ENCODE data around the gene KLF17. TPM values are rescaled to one million over a fixed set of nuclear protein-coding genes. Genes with fewer than 3 reads are reported as not detected.

Gene KLF17
- total RNA-seq, 1 donor from 2014 or later, result not detected

- no peaks in the 10 kb centered on the region for H3K36me3 ChIP-seq (ENCODE audit: control insufficient read depth, insufficient read depth, low read length)
- DNase-seq (ENCODE audit: low read depth), result no peak
- no peak for TF ChIP-seq CTCF (IDR thresholded peaks at IDR 0.05; ENCODE audit: insufficient read depth, low read length, poor library complexity, severe bottlenecking)
- no peaks in the 10 kb centered on the region for H3K27me3 ChIP-seq (ENCODE audit: control insufficient read depth, insufficient read depth, low read length)
- H3K4me3 ChIP-seq (ENCODE audit: low read depth, low read length), result no peak overlapping the region
Observed at GRCh38 chr1:44147582-44147981, 29.0 kb downstream of the KLF17 start.

GRCh38 chr1:44151332-44151731 is 32.7 kb downstream of the KLF17 start:
- DNase-seq (ENCODE audit: low read depth), result no peak
- Histone ChIP-seq H3K4me3 (ENCODE audit: low read depth, low read length) (no peak overlapping the region), H3K27me3 (ENCODE audit: control insufficient read depth, insufficient read depth, low read length) (no peaks in the 10 kb centered on the region), H3K36me3 (ENCODE audit: control insufficient read depth, insufficient read depth, low read length) (no peaks in the 10 kb centered on the region)
- TF ChIP-seq CTCF (IDR thresholded peaks at IDR 0.05; ENCODE audit: insufficient read depth, low read length, poor library complexity, severe bottlenecking), result no peak

- no peak for DNase-seq (ENCODE audit: low read depth)
- TF ChIP-seq CTCF (IDR thresholded peaks at IDR 0.05; ENCODE audit: insufficient read depth, low read length, poor library complexity, severe bottlenecking), result no peak
Observed at GRCh38 chr1:44151808-44152207, 33.2 kb downstream of the KLF17 start.

GRCh38 chr1:44152692-44153091 is 34.1 kb downstream of the KLF17 start:
- Histone ChIP-seq H3K27me3 (ENCODE audit: control insufficient read depth, insufficient read depth, low read length) (no peaks in the 10 kb centered on the region), H3K36me3 (ENCODE audit: control insufficient read depth, insufficient read depth, low read length) (no peaks in the 10 kb centered on the region), H3K4me3 (ENCODE audit: low read depth, low read length) (no peak overlapping the region)
- no peak for DNase-seq (ENCODE audit: low read depth)
- no peak for TF ChIP-seq CTCF (IDR thresholded peaks at IDR 0.05; ENCODE audit: insufficient read depth, low read length, poor library complexity, severe bottlenecking)

More at GRCh38 chr1:44151808-44152207, 33.2 kb downstream of the KLF17 start:
- no peaks in the 10 kb centered on the region for H3K36me3 ChIP-seq (ENCODE audit: control insufficient read depth, insufficient read depth, low read length)
- no peaks in the 10 kb centered on the region for H3K27me3 ChIP-seq (ENCODE audit: control insufficient read depth, insufficient read depth, low read length)
- no peak overlapping the region for H3K4me3 ChIP-seq (ENCODE audit: low read depth, low read length)

GRCh38 chr1:44154049-44154448 is 35.4 kb downstream of the KLF17 start:
- DNase-seq (ENCODE audit: low read depth), result no peak
- Histone ChIP-seq H3K4me3 (ENCODE audit: low read depth, low read length) (no peak overlapping the region), H3K36me3 (ENCODE audit: control insufficient read depth, insufficient read depth, low read length) (no peaks in the 10 kb centered on the region), H3K27me3 (ENCODE audit: control insufficient read depth, insufficient read depth, low read length) (no peaks in the 10 kb centered on the region)
- no peak for TF ChIP-seq CTCF (IDR thresholded peaks at IDR 0.05; ENCODE audit: insufficient read depth, low read length, poor library complexity, severe bottlenecking)

- Histone ChIP-seq H3K4me3 (ENCODE audit: low read depth, low read length) (no peak overlapping the region), H3K36me3 (ENCODE audit: control insufficient read depth, insufficient read depth, low read length) (no peaks in the 10 kb centered on the region)
- TF ChIP-seq CTCF (IDR thresholded peaks at IDR 0.05; ENCODE audit: insufficient read depth, low read length, poor library complexity, severe bottlenecking), result no peak
Observed at GRCh38 chr1:44157903-44158302, 39.3 kb downstream of the KLF17 start.

More at GRCh38 chr1:44157903-44158302, 39.3 kb downstream of the KLF17 start:
- H3K27me3 ChIP-seq (ENCODE audit: control insufficient read depth, insufficient read depth, low read length), result no peaks in the 10 kb centered on the region
- DNase-seq (ENCODE audit: low read depth), result no peak

Data from kidney epithelial cell (primary cell).